Smooth muscle cell (in vitro differentiated cells): ENCODE data around the gene CMIP. TPM values are rescaled to one million over a fixed set of nuclear protein-coding genes. Genes with fewer than 3 reads are reported as not detected.

ENCODE experiments used
- DNase-seq: peaks from one replicate; lab custom pipeline; 2025; ENCODE audit not compliant: unreplicated experiment; lab: John Stamatoyannopoulos, UW
- H2AFZ ChIP-seq: fragments of 200-600 bp; sonication (generic); 2 replicates; pipeline ENCODE4 v1.6.0; 2016; ENCODE audit warnings: antibody characterized with exemption, low read depth, mild to moderate bottlenecking
- H3F3A ChIP-seq: fragments of 200-600 bp; sonication (generic); 2 replicates; pipeline ENCODE4 v1.6.0; 2017; ENCODE audit warnings: antibody characterized with exemption, low read depth
- H3K27ac ChIP-seq: fragments of 200-600 bp; sonication (generic); 2 replicates; pipeline ENCODE4 v1.5.1; 2016; ENCODE audit warnings: low read depth, mild to moderate bottlenecking
- H3K27me3 ChIP-seq: fragments of 200-600 bp; sonication (generic); 2 replicates; pipeline ENCODE4 v1.6.1; 2016; ENCODE audit warnings: low read depth, mild to moderate bottlenecking
- H3K36me3 ChIP-seq: fragments of 200-600 bp; sonication (generic); 2 replicates; pipeline ENCODE4 v1.5.1; 2016; ENCODE audit warnings: low read depth
- H3K4me1 ChIP-seq: fragments of 200-600 bp; sonication (generic); 2 replicates; pipeline ENCODE4 v1.5.1; 2016; ENCODE audit warnings: low read depth
- H3K4me2 ChIP-seq: fragments of 200-600 bp; sonication (generic); 2 replicates; pipeline ENCODE4 v1.6.0; 2016; ENCODE audit warnings: mild to moderate bottlenecking
- H3K4me3 ChIP-seq: fragments of 200-600 bp; sonication (generic); 2 replicates; pipeline ENCODE4 v1.5.1; 2016; ENCODE audit warnings: mild to moderate bottlenecking
- H3K79me2 ChIP-seq: fragments of 200-600 bp; sonication (generic); 2 replicates; pipeline ENCODE4 v1.6.0; 2016; ENCODE audit warnings: low read depth, mild to moderate bottlenecking
- H3K9ac ChIP-seq: fragments of 200-600 bp; sonication (generic); 2 replicates; pipeline ENCODE4 v1.6.0; 2016; ENCODE audit warnings: low read depth
- H3K9me3 ChIP-seq: fragments of 200-600 bp; sonication (generic); replicated peaks from 2 replicates; pipeline ENCODE4 v1.5.1; 2016; ENCODE audit warnings: low read depth
- H4K20me1 ChIP-seq: fragments of 200-600 bp; sonication (generic); 2 replicates; pipeline ENCODE4 v1.6.0; 2016; ENCODE audit warnings: low read depth
- WGBS: methylation state at CpG from one replicate; pipeline ENCODE4 v1.1.7; 2016; ENCODE audit warnings: low lambda C conversion rate; 5-methylcytosine and 5-hydroxymethylcytosine counted together
- polyA plus RNA-seq: library from polyadenylated mRNA; unstranded; fragments of >200 nt; fragmentation: Nextera tagmentation; extraction: Ambion mirVana; gene quantifications from 2 replicates; pipeline ENCODE4 v1.2.1, GENCODE V29; 2016
- total RNA-seq: library from RNA; depleted of rRNA; stranded (reverse); fragments of >200 nt; gene quantifications from 2 replicates; pipeline ENCODE4 v1.2.3, GENCODE V29; 2014
- TF ChIP-seq, protein P1 (sequence below): fragments of 200-600 bp; sonication (generic); IDR thresholded peaks from 2 replicates; pipeline ENCODE4 v1.5.1; 2017; ENCODE audit warnings: borderline replicate concordance, mild to moderate bottlenecking, antibody characterized with exemption; ENCODE audit not compliant: insufficient read depth, poor library complexity, severe bottlenecking

CMIP gene
- total and polyA plus RNA-seq, 2 experiments from 2014 or later = 2.5 to 44.5 TPM

DNA sequence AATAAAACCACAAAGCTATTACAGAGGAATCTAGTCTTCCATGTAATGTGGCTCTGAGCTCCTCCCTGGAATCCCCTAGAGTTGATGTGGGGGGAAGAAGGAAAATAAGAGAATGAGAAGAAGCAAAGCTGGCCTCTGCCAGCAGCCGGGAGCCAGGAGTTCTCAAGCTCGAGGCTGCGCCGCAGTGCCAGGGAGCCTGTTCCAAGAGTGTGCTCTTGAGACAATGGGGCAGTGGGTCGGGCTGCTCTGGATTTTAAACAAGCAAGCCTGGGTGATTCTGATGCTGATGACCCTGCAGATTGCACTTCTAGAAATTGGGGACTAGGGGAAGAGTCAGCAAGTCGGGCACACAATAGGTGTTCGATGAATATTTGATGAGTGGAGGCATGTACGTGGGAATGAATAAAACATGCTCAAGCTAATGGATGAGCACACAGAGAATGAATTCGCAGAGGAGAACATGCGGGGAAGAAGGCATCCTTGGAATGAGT lies 119.9 kb downstream of the CMIP start:
- Histone ChIP-seq H3K36me3 (no peaks in the 10 kb centered on the region), H3K9ac (no peak overlapping the region), H3K79me2 (peaks cover 69% of the 10 kb centered on the region), H3K4me3 (no peak overlapping the region), H3K9me3 (no peaks in the 10 kb centered on the region), H3K4me2 (no peak overlapping the region), H3K4me1 (peaks cover 8% of the 10 kb centered on the region), H3F3A (peaks cover 6% of the 10 kb centered on the region), H3K27ac (no peak overlapping the region), H3K27me3 (no peaks in the 10 kb centered on the region), H4K20me1 (peaks cover 95% of the 10 kb centered on the region), H2AFZ (no peak overlapping the region)
- TF ChIP-seq, protein P1, sequence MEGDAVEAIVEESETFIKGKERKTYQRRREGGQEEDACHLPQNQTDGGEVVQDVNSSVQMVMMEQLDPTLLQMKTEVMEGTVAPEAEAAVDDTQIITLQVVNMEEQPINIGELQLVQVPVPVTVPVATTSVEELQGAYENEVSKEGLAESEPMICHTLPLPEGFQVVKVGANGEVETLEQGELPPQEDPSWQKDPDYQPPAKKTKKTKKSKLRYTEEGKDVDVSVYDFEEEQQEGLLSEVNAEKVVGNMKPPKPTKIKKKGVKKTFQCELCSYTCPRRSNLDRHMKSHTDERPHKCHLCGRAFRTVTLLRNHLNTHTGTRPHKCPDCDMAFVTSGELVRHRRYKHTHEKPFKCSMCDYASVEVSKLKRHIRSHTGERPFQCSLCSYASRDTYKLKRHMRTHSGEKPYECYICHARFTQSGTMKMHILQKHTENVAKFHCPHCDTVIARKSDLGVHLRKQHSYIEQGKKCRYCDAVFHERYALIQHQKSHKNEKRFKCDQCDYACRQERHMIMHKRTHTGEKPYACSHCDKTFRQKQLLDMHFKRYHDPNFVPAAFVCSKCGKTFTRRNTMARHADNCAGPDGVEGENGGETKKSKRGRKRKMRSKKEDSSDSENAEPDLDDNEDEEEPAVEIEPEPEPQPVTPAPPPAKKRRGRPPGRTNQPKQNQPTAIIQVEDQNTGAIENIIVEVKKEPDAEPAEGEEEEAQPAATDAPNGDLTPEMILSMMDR = no peak
- 94% methylated on average over 10 of the region's 10 CpGs for WGBS
- DNase-seq = no peak

DNA sequence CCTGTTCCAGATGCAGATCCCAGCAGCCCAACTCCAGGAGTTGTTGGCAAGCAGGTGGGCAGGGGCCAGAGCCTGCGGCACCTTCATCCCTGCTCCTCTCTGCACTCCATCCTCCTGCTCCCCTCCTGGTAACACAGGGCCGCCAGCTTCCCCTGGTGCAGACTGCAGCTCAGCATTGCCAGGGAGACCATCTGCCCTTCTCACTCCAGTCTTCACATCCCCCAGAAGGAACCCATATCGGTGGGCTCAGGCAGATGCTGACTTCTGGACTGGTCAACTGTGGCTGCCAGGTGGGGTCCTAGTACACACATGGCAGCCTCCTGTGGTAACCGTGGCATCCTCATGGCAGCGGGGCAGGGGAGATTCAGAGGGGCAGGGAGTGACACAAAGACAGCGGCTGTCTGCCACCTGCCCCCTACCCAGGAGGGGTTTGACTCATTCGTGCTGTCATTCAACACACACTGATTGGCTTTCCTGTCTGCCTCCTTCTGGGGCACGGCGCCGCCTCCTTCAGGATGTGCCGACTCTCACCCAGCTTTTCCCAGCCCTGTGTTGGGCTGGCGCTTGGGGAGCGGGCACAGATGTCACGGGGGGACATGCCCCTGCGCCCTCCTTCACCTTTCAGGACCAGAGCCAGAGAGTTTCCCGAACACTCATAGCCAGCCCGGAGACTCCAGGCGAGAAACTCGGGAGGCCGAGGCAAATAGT lies 120.9 kb downstream of the CMIP start:
- Histone ChIP-seq H3K9ac (no peak overlapping the region), H3K27ac (no peak overlapping the region), H3K27me3 (no peaks in the 10 kb centered on the region), H3K4me3 (no peak overlapping the region), H2AFZ (no peak overlapping the region), H4K20me1 (peaks cover 98% of the 10 kb centered on the region), H3K4me2 (no peak overlapping the region), H3K36me3 (no peaks in the 10 kb centered on the region), H3K4me1 (peaks cover 8% of the 10 kb centered on the region), H3F3A (peaks cover 6% of the 10 kb centered on the region), H3K79me2 (peaks cover 71% of the 10 kb centered on the region), H3K9me3 (no peaks in the 10 kb centered on the region)
- no peak for DNase-seq
- 89% methylated on average over 20 of the region's 20 CpGs for WGBS
- TF ChIP-seq, protein P1 = no peak

DNA sequence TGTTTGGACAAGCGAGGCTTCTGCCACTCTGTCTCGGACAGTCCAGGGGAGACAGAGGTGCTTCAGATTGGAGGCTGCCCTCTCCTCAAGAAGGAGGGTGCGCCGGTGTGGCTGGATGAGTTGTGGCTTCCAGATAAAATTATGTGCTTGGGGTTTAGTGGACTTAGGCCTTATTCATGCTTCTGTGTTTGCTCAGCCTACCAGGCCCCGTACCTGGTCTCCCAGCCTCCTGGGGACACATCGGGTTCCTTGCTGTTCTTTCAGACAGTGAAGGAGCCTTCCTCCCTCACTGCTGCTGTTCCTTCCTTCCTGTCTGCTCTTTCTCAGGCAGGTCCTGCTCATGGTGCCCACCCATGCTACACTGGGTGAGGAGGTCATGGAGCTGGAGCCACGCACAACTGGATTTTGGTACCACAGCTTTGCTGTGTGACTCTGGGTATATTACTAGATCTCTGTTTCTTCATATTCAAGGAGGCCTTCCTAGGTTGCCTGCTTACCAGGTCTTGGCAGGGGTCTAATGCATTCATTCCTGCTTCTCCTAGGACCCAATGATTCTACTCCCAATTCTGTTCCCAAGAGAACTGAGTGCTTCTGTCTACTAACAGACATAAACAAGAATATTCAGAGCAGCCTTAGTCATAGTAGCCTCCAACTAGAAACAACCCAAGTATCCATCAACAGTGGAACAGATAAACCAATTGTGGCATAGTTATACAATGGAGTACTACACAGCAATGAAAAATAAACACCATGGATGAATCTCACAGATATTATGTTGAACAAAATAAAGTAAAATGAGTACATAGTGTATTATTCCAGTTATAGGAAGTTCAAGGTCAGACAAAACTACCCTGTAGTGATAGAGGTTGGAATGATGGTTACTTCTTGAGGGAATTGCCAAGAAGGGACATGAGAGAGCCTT lies 121.7 kb downstream of the CMIP start:
- TF ChIP-seq, protein P1 = no peak
- 93% methylated on average over 7 of the region's 7 CpGs for WGBS
- H3K27ac ChIP-seq = no peak overlapping the region
- H3K36me3 ChIP-seq = no peaks in the 10 kb centered on the region
- H3F3A ChIP-seq = peaks cover 6% of the 10 kb centered on the region
- H3K4me3 ChIP-seq = no peak overlapping the region
- H2AFZ ChIP-seq = no peak overlapping the region
- H3K79me2 ChIP-seq = peaks cover 71% of the 10 kb centered on the region
- no peak overlapping the region for H3K9ac ChIP-seq
- H3K9me3 ChIP-seq = no peaks in the 10 kb centered on the region
- H4K20me1 ChIP-seq = peaks cover 98% of the 10 kb centered on the region
- no peaks in the 10 kb centered on the region for H3K27me3 ChIP-seq
- no peak for DNase-seq
- H3K4me2 ChIP-seq = no peak overlapping the region
- H3K4me1 ChIP-seq = peaks cover 8% of the 10 kb centered on the region
